NCI-H82 (cell line): ENCODE data around the gene ITPRIPL1.
"Not testable (repeated sequence)": the region's sequence is repeated elsewhere in the genome, so short reads cannot be mapped to it uniquely, and the experiment has no call there.

Experiments
- DNase-seq: peaks from one replicate; lab custom pipeline; 2025; lab: John Stamatoyannopoulos, UW

Gene ITPRIPL1

GRCh38 chr2:96325041-96325883 is at the start of gene ITPRIPL1:
Gene ITPRIPL1 (plus strand): TSS chr2:96325317. CDS start chr2:96325840, 523 bp downstream.
- peak; percentile 68 for DNase-seq

GRCh38 chr2:96276787-96277499 is 48.2 kb upstream of the ITPRIPL1 start:
- no peak for DNase-seq

- no peak for DNase-seq
Observed at GRCh38 chr2:96287273-96287856, 37.8 kb upstream of the ITPRIPL1 start.

- no peak for DNase-seq
Observed at GRCh38 chr2:96291751-96292150, 33.4 kb upstream of the ITPRIPL1 start.

- not testable (repeated sequence) for DNase-seq
Observed at GRCh38 chr2:96294271-96294670, 30.8 kb upstream of the ITPRIPL1 start.

GRCh38 chr2:96296925-96297324 is 28.2 kb upstream of the ITPRIPL1 start:
- DNase-seq, result no peak

- no peak for DNase-seq
Observed at GRCh38 chr2:96301865-96302264, 23.3 kb upstream of the ITPRIPL1 start.

- no peak for DNase-seq
Observed at GRCh38 chr2:96304606-96305005, 20.5 kb upstream of the ITPRIPL1 start.

- DNase-seq, result peak; percentile 94
Observed at GRCh38 chr2:96305091-96305978, 19.8 kb upstream of the ITPRIPL1 start, which contains the start of gene SNRNP200. Gene SNRNP200 (minus strand): TSS chr2:96305546. CDS start chr2:96305437, 109 bp downstream.

- peak; percentile 32 for DNase-seq
Observed at GRCh38 chr2:96305979-96306308, 19.2 kb upstream of the ITPRIPL1 start.

GRCh38 chr2:96306370-96306769 is 18.7 kb upstream of the ITPRIPL1 start:
- DNase-seq, result no peak

- peak; percentile 40 for DNase-seq
Observed at GRCh38 chr2:96308248-96308647, 16.9 kb upstream of the ITPRIPL1 start.

- no peak for DNase-seq
Observed at GRCh38 chr2:96315005-96315399, 10.1 kb upstream of the ITPRIPL1 start.

- no peak for DNase-seq
Observed at GRCh38 chr2:96315400-96316071, 9.6 kb upstream of the ITPRIPL1 start.

- DNase-seq, result no peak
Observed at GRCh38 chr2:96316999-96317398, 8.1 kb upstream of the ITPRIPL1 start.

GRCh38 chr2:96317584-96317997 is 7.5 kb upstream of the ITPRIPL1 start:
- DNase-seq, result no peak

- DNase-seq, result no peak
Observed at GRCh38 chr2:96318723-96319122, 6.4 kb upstream of the ITPRIPL1 start.

- no peak for DNase-seq
Observed at GRCh38 chr2:96319396-96319795, 5.7 kb upstream of the ITPRIPL1 start.

- peak; percentile 17 for DNase-seq
Observed at GRCh38 chr2:96320326-96320725, 4.8 kb upstream of the ITPRIPL1 start.

- peak; percentile 92 for DNase-seq
Observed at GRCh38 chr2:96320728-96321622, 4.1 kb upstream of the ITPRIPL1 start.
